ENCODE measurements around the gene CELF4.

- TF ChIP-seq POLR2A (IDR thresholded peaks at IDR 0.05): no peak
- TF ChIP-seq, protein P1, sequence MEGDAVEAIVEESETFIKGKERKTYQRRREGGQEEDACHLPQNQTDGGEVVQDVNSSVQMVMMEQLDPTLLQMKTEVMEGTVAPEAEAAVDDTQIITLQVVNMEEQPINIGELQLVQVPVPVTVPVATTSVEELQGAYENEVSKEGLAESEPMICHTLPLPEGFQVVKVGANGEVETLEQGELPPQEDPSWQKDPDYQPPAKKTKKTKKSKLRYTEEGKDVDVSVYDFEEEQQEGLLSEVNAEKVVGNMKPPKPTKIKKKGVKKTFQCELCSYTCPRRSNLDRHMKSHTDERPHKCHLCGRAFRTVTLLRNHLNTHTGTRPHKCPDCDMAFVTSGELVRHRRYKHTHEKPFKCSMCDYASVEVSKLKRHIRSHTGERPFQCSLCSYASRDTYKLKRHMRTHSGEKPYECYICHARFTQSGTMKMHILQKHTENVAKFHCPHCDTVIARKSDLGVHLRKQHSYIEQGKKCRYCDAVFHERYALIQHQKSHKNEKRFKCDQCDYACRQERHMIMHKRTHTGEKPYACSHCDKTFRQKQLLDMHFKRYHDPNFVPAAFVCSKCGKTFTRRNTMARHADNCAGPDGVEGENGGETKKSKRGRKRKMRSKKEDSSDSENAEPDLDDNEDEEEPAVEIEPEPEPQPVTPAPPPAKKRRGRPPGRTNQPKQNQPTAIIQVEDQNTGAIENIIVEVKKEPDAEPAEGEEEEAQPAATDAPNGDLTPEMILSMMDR (IDR thresholded peaks at IDR 0.05): no peak
These were observed 168.5 kb downstream of the CELF4 start for GRCh38 chr18:37396971-37397720.
